Skeletal muscle satellite cell (primary cell): ENCODE measurements around the gene SPTAN1.
"Not testable (repeated sequence)": the region's sequence is repeated elsewhere in the genome, so short reads cannot be mapped to it uniquely, and the experiment has no call there.

Source experiments
- H3K27me3 ChIP-seq: 2 replicates; pipeline ENCODE4 v1.7.0; 2013; ENCODE audit warnings: low read length; ENCODE audit not compliant: control insufficient read depth, insufficient read depth
- H3K36me3 ChIP-seq: 2 replicates; pipeline ENCODE4 v1.7.0; 2013; ENCODE audit warnings: mild to moderate bottlenecking, control low read depth, low read length; ENCODE audit not compliant: insufficient read depth
- H3K4me1 ChIP-seq: 2 replicates; pipeline ENCODE4 v1.7.0; 2013; ENCODE audit warnings: low read length; ENCODE audit not compliant: control insufficient read depth, insufficient read depth
- H3K4me2 ChIP-seq: 2 replicates; pipeline ENCODE4 v1.7.0; 2013; ENCODE audit warnings: mild to moderate bottlenecking, low read length
- H3K4me3 ChIP-seq: 2 replicates; pipeline ENCODE4 v1.7.0; 2013; ENCODE audit warnings: low read length
- H3K9ac ChIP-seq: 2 replicates; pipeline ENCODE4 v1.7.0; 2013; ENCODE audit warnings: mild to moderate bottlenecking, low read depth, low read length, moderate library complexity
- H3K9me3 ChIP-seq: replicated peaks from 2 replicates; pipeline ENCODE4 v1.7.0; 2013; ENCODE audit warnings: mild to moderate bottlenecking, control low read depth, low read length

SPTAN1 gene

GRCh38 chr9:128635266-128636023, 83.1 kb downstream of the SPTAN1 start:
- H3K9ac ChIP-seq, result peak overlapping the region; percentile 81
- no peaks in the 10 kb centered on the region for H3K9me3 ChIP-seq
- peaks cover 37% of the 10 kb centered on the region for H3K4me1 ChIP-seq
- H3K4me3 ChIP-seq, result peak overlapping the region; percentile 60
- H3K36me3 ChIP-seq, result peaks cover 42% of the 10 kb centered on the region
- H3K27me3 ChIP-seq, result no peaks in the 10 kb centered on the region
- H3K4me2 ChIP-seq, result peak overlapping the region; percentile 77

GRCh38 chr9:128636024-128636390, 83.6 kb downstream of the SPTAN1 start:
- peak overlapping the region; percentile 77 for H3K4me2 ChIP-seq
- H3K27me3 ChIP-seq, result no peaks in the 10 kb centered on the region
- H3K9ac ChIP-seq, result peak overlapping the region; percentile 81
- no peaks in the 10 kb centered on the region for H3K9me3 ChIP-seq
- H3K4me3 ChIP-seq, result peak overlapping the region; percentile 60
- H3K4me1 ChIP-seq, result peaks cover 37% of the 10 kb centered on the region
- peaks cover 40% of the 10 kb centered on the region for H3K36me3 ChIP-seq

DNA sequence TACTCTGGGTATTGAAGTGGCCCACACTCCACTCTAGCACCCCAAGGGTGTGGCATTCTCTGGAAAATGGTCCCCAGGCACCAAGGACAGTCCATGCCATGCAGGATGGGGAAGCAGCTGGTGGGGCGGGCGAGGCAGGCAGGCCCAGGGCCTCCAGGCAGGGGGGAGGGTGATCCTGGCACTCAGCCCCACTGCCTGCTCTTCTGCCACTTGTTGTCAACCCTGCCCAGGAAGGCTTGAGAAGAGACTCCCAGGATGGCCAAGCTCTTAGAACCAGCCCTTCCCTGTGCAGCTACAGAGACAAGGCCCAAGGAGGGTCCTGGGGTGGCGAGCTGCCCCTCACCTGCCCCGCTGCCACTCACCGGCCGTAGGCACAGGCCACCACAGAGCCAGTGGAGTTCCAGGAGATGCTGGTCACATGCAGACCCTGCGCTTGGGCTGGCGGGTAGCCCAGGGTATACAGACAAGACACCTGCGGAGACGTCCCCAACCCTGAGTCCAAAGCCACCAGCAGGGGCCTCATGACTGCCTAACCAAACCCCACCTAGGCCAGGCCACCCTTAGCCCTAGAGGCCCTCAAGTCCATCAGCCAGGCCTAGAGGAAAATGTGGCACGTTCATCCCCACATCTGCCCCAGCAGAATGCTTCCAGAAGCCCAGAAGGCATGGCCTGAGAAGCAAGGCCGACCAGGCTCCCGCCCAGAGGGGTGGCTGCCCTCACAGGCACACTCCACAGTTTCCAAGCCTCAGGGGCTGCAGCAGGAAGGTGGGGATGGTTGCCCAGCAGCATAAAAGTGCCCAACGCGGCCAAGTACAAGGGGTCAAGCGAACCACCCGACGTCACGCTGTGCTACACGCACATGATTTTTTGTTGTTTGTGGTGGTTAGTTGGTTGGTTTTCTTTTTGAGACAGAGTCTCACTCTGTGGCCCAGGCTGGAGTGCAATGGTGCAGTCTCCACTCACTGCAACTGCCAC, 84.5 kb downstream of the SPTAN1 start:
- H3K4me2 ChIP-seq, result peak overlapping the region; percentile 77
- H3K4me3 ChIP-seq, result peak overlapping the region; percentile 21
- H3K9ac ChIP-seq, result peak overlapping the region; percentile 81

GRCh38 chr9:128637656-128638055, 85.3 kb downstream of the SPTAN1 start:
- Histone ChIP-seq H3K4me3 (no peak overlapping the region), H3K9me3 (no peaks in the 10 kb centered on the region), H3K27me3 (no peaks in the 10 kb centered on the region), H3K9ac (peak overlapping the region; percentile 27), H3K36me3 (peaks cover 29% of the 10 kb centered on the region), H3K4me2 (no peak overlapping the region), H3K4me1 (peaks cover 37% of the 10 kb centered on the region)

More for the DNA sequence above, 84.5 kb downstream of the SPTAN1 start:
- Histone ChIP-seq H3K4me1 (peaks cover 37% of the 10 kb centered on the region), H3K9me3 (no peaks in the 10 kb centered on the region), H3K36me3 (peaks cover 37% of the 10 kb centered on the region), H3K27me3 (no peaks in the 10 kb centered on the region)

DNA sequence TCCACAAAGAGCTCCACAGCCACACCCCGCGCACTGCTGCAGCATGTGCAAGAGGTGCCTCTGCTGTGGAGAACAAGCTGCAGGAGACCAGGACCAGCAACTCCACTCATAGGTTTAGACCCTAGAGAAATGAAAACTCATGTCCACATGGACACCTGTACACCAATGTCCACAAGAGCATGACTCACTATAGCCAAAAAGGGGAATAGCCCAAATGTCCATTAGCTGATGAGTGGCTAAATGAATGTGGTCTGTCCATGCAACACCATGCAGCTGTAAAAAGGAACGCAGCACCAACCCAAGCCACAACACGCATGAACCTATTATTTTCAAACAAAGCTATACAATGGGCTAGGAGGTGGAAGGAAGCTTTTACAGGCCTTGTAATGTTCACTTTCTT, 86.2 kb downstream of the SPTAN1 start:
- no peak overlapping the region for H3K9ac ChIP-seq
- H3K9me3 ChIP-seq, result no peaks in the 10 kb centered on the region
- no peak overlapping the region for H3K4me2 ChIP-seq
- peaks cover 20% of the 10 kb centered on the region for H3K36me3 ChIP-seq
- no peak overlapping the region for H3K4me3 ChIP-seq
- peaks cover 40% of the 10 kb centered on the region for H3K4me1 ChIP-seq
- H3K27me3 ChIP-seq, result no peaks in the 10 kb centered on the region

- no peaks in the 10 kb centered on the region for H3K9me3 ChIP-seq
- no peak overlapping the region for H3K9ac ChIP-seq
- H3K4me1 ChIP-seq, result peaks cover 32% of the 10 kb centered on the region
- H3K4me2 ChIP-seq, result no peak overlapping the region
- H3K4me3 ChIP-seq, result no peak overlapping the region
- peaks cover 6% of the 10 kb centered on the region for H3K36me3 ChIP-seq
- H3K27me3 ChIP-seq, result no peaks in the 10 kb centered on the region
These were observed 88.2 kb downstream of the SPTAN1 start for GRCh38 chr9:128640603-128641002.

GRCh38 chr9:128642675-128643245, 90.4 kb downstream of the SPTAN1 start:
- Histone ChIP-seq H3K27me3 (no peaks in the 10 kb centered on the region), H3K4me2 (no peak overlapping the region), H3K9ac (no peak overlapping the region), H3K36me3 (no peaks in the 10 kb centered on the region), H3K9me3 (no peaks in the 10 kb centered on the region), H3K4me3 (no peak overlapping the region), H3K4me1 (peaks cover 10% of the 10 kb centered on the region)

GRCh38 chr9:128643519-128644300, 91.3 kb downstream of the SPTAN1 start:
- H3K36me3 ChIP-seq, result no peaks in the 10 kb centered on the region
- no peak overlapping the region for H3K4me3 ChIP-seq
- no peaks in the 10 kb centered on the region for H3K9me3 ChIP-seq
- H3K27me3 ChIP-seq, result no peaks in the 10 kb centered on the region
- H3K4me2 ChIP-seq, result no peak overlapping the region
- H3K4me1 ChIP-seq, result peaks cover 8% of the 10 kb centered on the region
- H3K9ac ChIP-seq, result no peak overlapping the region

- not testable (repeated sequence) for H3K4me1 ChIP-seq, H3K4me2 ChIP-seq, H3K9ac ChIP-seq, H3K36me3 ChIP-seq, H3K4me3 ChIP-seq, H3K9me3 ChIP-seq, H3K27me3 ChIP-seq
These were observed 95.8 kb downstream of the SPTAN1 start for GRCh38 chr9:128648206-128648605.

- H3K4me2 ChIP-seq, result no peak overlapping the region
These were observed 99.4 kb downstream of the SPTAN1 start for GRCh38 chr9:128651798-128652197.

DNA sequence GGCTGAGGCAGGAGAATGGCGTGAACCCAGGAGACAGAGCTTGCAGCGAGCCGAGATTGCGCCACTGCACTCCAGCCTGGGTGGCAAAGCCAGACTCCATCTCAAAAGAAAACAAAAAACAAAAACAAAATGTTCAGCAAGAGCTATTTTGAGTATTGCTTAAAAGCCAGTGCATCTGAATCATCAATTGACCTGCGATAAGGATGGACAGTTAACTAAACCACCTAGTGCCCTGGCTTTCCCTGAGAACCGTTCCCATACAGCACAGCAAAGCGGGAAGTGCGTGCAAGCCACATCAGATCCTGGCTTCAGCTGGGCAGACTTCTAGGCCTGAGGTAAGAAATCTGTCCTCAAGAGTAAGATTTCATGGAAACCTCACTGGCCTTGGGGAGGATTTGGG, 101.5 kb downstream of the SPTAN1 start:
- H3K36me3 ChIP-seq, result no peaks in the 10 kb centered on the region
- no peak overlapping the region for H3K4me3 ChIP-seq
- H3K27me3 ChIP-seq, result no peaks in the 10 kb centered on the region
- H3K9ac ChIP-seq, result no peak overlapping the region
- H3K9me3 ChIP-seq, result no peaks in the 10 kb centered on the region
- H3K4me1 ChIP-seq, result peaks cover 6% of the 10 kb centered on the region
- H3K4me2 ChIP-seq, result no peak overlapping the region

More at GRCh38 chr9:128651798-128652197, 99.4 kb downstream of the SPTAN1 start:
- H3K9me3 ChIP-seq, result no peaks in the 10 kb centered on the region
- peaks cover 1% of the 10 kb centered on the region for H3K4me1 ChIP-seq
- H3K36me3 ChIP-seq, result no peaks in the 10 kb centered on the region
- H3K27me3 ChIP-seq, result no peaks in the 10 kb centered on the region
- no peak overlapping the region for H3K9ac ChIP-seq
- H3K4me3 ChIP-seq, result no peak overlapping the region
